Neural progenitor cell (in vitro differentiated cells): ENCODE measurements around the gene ABHD5. TPM values are rescaled to one million over a fixed set of nuclear protein-coding genes. Genes with fewer than 3 reads are reported as not detected.

Source experiments
- DNase-seq: peaks from one replicate; pipeline ENCODE4 v3.0.0-alpha.2; 2016; ENCODE audit warnings: low spot score
- H2AFZ ChIP-seq: fragments of 200-600 bp; sonication (generic); replicated peaks from 2 replicates; pipeline ENCODE4 v1.6.1; 2016; ENCODE audit warnings: antibody characterized with exemption
- H3F3A ChIP-seq: fragments of 200-600 bp; sonication (generic); 2 replicates; pipeline ENCODE4 v1.6.1; 2016; ENCODE audit warnings: antibody characterized with exemption, low read depth
- H3K27ac ChIP-seq: fragments of 200-600 bp; sonication (generic); 2 replicates; pipeline ENCODE4 v1.5.1; 2016; ENCODE audit warnings: mild to moderate bottlenecking
- H3K27me3 ChIP-seq: fragments of 200-600 bp; sonication (generic); 2 replicates; pipeline ENCODE4 v1.6.1; 2016; ENCODE audit warnings: mild to moderate bottlenecking, moderate library complexity
- H3K36me3 ChIP-seq: fragments of 200-600 bp; sonication (generic); 2 replicates; pipeline ENCODE4 v1.5.1; 2016
- H3K4me1 ChIP-seq: fragments of 200-600 bp; sonication (generic); 2 replicates; pipeline ENCODE4 v1.6.1; 2016; ENCODE audit warnings: mixed run types
- H3K4me2 ChIP-seq: fragments of 200-600 bp; sonication (generic); 2 replicates; pipeline ENCODE4 v1.6.1; 2016
- H3K4me3 ChIP-seq: fragments of 200-600 bp; sonication (generic); 2 replicates; pipeline ENCODE4 v1.5.1; 2016
- H3K79me2 ChIP-seq: fragments of 200-600 bp; sonication (generic); 2 replicates; pipeline ENCODE4 v1.6.1; 2016; ENCODE audit warnings: low read depth
- H3K9ac ChIP-seq: fragments of 200-600 bp; sonication (generic); 2 replicates; pipeline ENCODE4 v1.6.1; 2016
- H3K9me3 ChIP-seq: fragments of 200-600 bp; sonication (generic); 2 replicates; pipeline ENCODE4 v1.5.1; 2016; ENCODE audit warnings: low read depth
- H4K20me1 ChIP-seq: fragments of 200-600 bp; sonication (generic); 2 replicates; pipeline ENCODE4 v1.6.1; 2016; ENCODE audit warnings: low read depth
- H3K27ac Mint-ChIP-seq: 3 replicates; pipeline ENCODE4 v1.8.0; 2021; ENCODE audit warnings: mixed read lengths
- H3K27me3 Mint-ChIP-seq: 2 replicates; pipeline ENCODE4 v1.8.0; 2022; ENCODE audit warnings: low read depth, mild to moderate bottlenecking, inconsistent platforms, moderate library complexity, mixed read lengths; ENCODE audit not compliant: insufficient read depth
- H3K36me3 Mint-ChIP-seq: 3 replicates; pipeline ENCODE4 v1.8.0; 2021; ENCODE audit warnings: mixed read lengths
- H3K4me1 Mint-ChIP-seq: 3 replicates; pipeline ENCODE4 v1.8.0; 2021; ENCODE audit warnings: mixed read lengths
- H3K4me3 Mint-ChIP-seq: 3 replicates; pipeline ENCODE4 v1.8.0; 2021; ENCODE audit warnings: mild to moderate bottlenecking, moderate library complexity, mixed read lengths
- H3K9me3 Mint-ChIP-seq: 3 replicates; pipeline ENCODE4 v1.8.0; 2020; ENCODE audit warnings: mixed read lengths
- CTCF ChIP-seq: fragments of 200-600 bp; sonication (generic); IDR thresholded peaks from 2 replicates; pipeline ENCODE4 v1.5.1; 2017; ENCODE audit warnings: antibody characterized with exemption, mild to moderate bottlenecking
- EZH2 ChIP-seq: fragments of 200-600 bp; sonication (generic); IDR thresholded peaks from 2 replicates; pipeline ENCODE4 v1.6.1; 2017; ENCODE audit warnings: antibody characterized with exemption, mild to moderate bottlenecking, moderate library complexity
- EZH2phosphoT487 ChIP-seq: fragments of 200-600 bp; sonication (generic); IDR thresholded peaks from 2 replicates; pipeline ENCODE4 v1.6.1; 2017; ENCODE audit warnings: antibody characterized with exemption
- total RNA-seq: library from RNA; depleted of rRNA; stranded (reverse); fragments of >200 nt; gene quantifications from 2 replicates; pipeline ENCODE4 v1.2.3, GENCODE V29; 2015; ENCODE audit warnings: low replicate concordance

Gene ABHD5
- total RNA-seq, 1 donor from 2014 or later = 9.1 TPM

DNA sequence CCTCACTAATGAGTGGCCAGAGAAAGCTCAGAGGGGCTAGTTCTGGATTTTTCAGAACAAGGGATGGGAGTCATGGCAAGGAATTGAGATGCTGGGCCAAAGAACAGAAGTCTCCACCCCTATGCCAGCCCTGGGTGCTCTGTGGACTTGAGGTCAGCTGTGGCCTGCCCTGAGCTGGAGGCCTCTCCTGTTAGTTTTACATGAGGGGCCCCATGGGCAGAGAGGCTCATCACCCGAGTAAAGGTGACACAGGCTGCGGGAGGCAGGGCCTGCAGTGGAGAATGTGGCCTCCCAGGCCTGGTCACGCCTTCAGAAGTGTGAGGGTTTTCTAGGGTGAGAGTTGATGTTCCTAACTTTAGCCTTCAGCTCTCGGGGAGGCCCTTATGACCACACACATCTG lies 44.9 kb downstream of the ABHD5 start:
- H3K27ac Mint-ChIP-seq = no peak overlapping the region

GRCh38 chr3:43736558-43737440 lies 46.1 kb downstream of the ABHD5 start:
- Mint-ChIP-seq H3K27ac (no peak overlapping the region), H3K36me3 (no peaks in the 10 kb centered on the region), H3K9me3 (no peaks in the 10 kb centered on the region), H3K4me1 (no peaks in the 10 kb centered on the region), H3K27me3 (no peaks in the 10 kb centered on the region), H3K4me3 (no peak overlapping the region)
- no peaks in the 10 kb centered on the region for H4K20me1 ChIP-seq
- H3F3A ChIP-seq = no peaks in the 10 kb centered on the region
- DNase-seq = peak; percentile 7
- no peaks in the 10 kb centered on the region for H3K4me1 ChIP-seq
- H3K27me3 ChIP-seq = no peaks in the 10 kb centered on the region
- H3K36me3 ChIP-seq = no peaks in the 10 kb centered on the region
- no peaks in the 10 kb centered on the region for H3K9me3 ChIP-seq
- no peak overlapping the region for H2AFZ ChIP-seq
- no peak overlapping the region for H3K4me2 ChIP-seq
- H3K9ac ChIP-seq = no peak overlapping the region
- TF ChIP-seq EZH2phosphoT487 (no peak), CTCF (no peak), EZH2 (no peak)
- H3K27ac ChIP-seq = no peak overlapping the region
- no peaks in the 10 kb centered on the region for H3K79me2 ChIP-seq
- no peak overlapping the region for H3K4me3 ChIP-seq

More for the DNA sequence above, 44.9 kb downstream of the ABHD5 start:
- Mint-ChIP-seq H3K9me3 (no peaks in the 10 kb centered on the region), H3K4me1 (no peaks in the 10 kb centered on the region), H3K36me3 (no peaks in the 10 kb centered on the region), H3K27me3 (no peaks in the 10 kb centered on the region), H3K4me3 (no peak overlapping the region)
- Histone ChIP-seq H3K27ac (no peak overlapping the region), H4K20me1 (no peaks in the 10 kb centered on the region), H3K79me2 (no peaks in the 10 kb centered on the region), H3K4me1 (no peaks in the 10 kb centered on the region), H3K36me3 (no peaks in the 10 kb centered on the region), H3K9me3 (no peaks in the 10 kb centered on the region), H3K4me2 (no peak overlapping the region), H3K27me3 (no peaks in the 10 kb centered on the region), H3K9ac (no peak overlapping the region), H2AFZ (no peak overlapping the region), H3K4me3 (no peak overlapping the region), H3F3A (no peaks in the 10 kb centered on the region)
- TF ChIP-seq CTCF (no peak), EZH2phosphoT487 (no peak), EZH2 (no peak)
- DNase-seq = no peak

DNA sequence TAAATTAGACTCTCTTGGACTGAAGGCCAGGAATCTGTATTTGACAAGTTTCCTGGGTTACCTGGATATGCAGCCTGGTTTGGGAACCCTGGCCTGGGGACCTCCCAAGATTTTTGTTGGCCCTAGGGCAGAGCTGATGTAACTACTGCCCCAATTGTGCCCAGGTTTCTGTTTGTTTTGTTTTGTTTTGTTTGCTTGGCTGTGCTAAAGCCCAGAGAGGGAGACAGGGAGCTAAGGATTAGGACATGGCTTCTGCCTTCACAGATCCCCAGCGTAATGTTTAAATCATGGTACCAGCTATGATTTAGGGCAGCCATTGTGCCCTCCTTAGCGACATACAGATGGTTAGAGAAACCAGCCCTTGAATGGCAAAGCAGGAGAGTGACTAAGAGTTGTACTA lies 47.6 kb downstream of the ABHD5 start:
- no peaks in the 10 kb centered on the region for H3K27me3 ChIP-seq
- TF ChIP-seq EZH2 (no peak), CTCF (no peak), EZH2phosphoT487 (no peak)

More for the DNA sequence above, 47.6 kb downstream of the ABHD5 start:
- no peaks in the 10 kb centered on the region for H3K4me1 Mint-ChIP-seq
- H3K4me3 ChIP-seq = no peak overlapping the region
- no peaks in the 10 kb centered on the region for H3K4me1 ChIP-seq
- H2AFZ ChIP-seq = peak overlapping the region; percentile 24
- no peak for DNase-seq
- no peak overlapping the region for H3K27ac Mint-ChIP-seq
- no peak overlapping the region for H3K4me2 ChIP-seq
- no peak overlapping the region for H3K9ac ChIP-seq
- H3K9me3 ChIP-seq = no peaks in the 10 kb centered on the region
- H3K79me2 ChIP-seq = no peaks in the 10 kb centered on the region
- no peak overlapping the region for H3K4me3 Mint-ChIP-seq
- no peaks in the 10 kb centered on the region for H3K36me3 ChIP-seq
- H3F3A ChIP-seq = no peaks in the 10 kb centered on the region
- H3K36me3 Mint-ChIP-seq = no peaks in the 10 kb centered on the region
- H3K27ac ChIP-seq = no peak overlapping the region
- H3K27me3 Mint-ChIP-seq = no peaks in the 10 kb centered on the region
- H4K20me1 ChIP-seq = no peaks in the 10 kb centered on the region
- H3K9me3 Mint-ChIP-seq = no peaks in the 10 kb centered on the region
